ENCODE measurements around the gene CFLAR.
"Not testable (repeated sequence)": the region's sequence is repeated elsewhere in the genome, so short reads cannot be mapped to it uniquely, and the experiment has no call there.

The CFLAR gene

DNA sequence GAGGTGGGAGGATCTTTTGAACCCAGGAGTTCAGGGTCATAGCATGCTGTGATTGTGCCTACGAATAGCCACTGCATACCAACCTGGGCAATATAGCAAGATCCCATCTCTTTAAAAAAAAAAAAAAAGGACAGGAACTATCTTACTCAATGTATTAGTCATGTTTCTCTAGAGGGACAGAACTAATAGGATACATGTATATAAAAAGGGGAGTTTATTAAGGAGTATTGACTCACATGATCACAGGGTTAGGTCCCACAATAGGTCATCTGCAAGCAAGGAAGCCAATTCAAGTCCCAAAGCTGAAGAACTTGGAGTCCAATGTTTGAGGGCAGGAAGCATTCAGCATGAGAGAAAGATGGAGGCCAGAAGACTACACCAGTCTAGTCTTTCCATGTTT is 48.2 kb downstream of the CFLAR start:
- Mint-ChIP-seq H3K4me3 (no peak overlapping the region), H3K27me3 (ENCODE audit: low read depth, poor library complexity) (peaks cover 5% of the 10 kb centered on the region), H3K27ac (no peak overlapping the region), H3K4me1 (no peaks in the 10 kb centered on the region), H3K36me3 (ENCODE audit: low read depth) (no peaks in the 10 kb centered on the region), H3K9me3 (peaks cover 17% of the 10 kb centered on the region)
- no peak for DNase-seq
- TF ChIP-seq, protein P1, sequence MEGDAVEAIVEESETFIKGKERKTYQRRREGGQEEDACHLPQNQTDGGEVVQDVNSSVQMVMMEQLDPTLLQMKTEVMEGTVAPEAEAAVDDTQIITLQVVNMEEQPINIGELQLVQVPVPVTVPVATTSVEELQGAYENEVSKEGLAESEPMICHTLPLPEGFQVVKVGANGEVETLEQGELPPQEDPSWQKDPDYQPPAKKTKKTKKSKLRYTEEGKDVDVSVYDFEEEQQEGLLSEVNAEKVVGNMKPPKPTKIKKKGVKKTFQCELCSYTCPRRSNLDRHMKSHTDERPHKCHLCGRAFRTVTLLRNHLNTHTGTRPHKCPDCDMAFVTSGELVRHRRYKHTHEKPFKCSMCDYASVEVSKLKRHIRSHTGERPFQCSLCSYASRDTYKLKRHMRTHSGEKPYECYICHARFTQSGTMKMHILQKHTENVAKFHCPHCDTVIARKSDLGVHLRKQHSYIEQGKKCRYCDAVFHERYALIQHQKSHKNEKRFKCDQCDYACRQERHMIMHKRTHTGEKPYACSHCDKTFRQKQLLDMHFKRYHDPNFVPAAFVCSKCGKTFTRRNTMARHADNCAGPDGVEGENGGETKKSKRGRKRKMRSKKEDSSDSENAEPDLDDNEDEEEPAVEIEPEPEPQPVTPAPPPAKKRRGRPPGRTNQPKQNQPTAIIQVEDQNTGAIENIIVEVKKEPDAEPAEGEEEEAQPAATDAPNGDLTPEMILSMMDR (IDR thresholded peaks at IDR 0.05): no peak

DNA sequence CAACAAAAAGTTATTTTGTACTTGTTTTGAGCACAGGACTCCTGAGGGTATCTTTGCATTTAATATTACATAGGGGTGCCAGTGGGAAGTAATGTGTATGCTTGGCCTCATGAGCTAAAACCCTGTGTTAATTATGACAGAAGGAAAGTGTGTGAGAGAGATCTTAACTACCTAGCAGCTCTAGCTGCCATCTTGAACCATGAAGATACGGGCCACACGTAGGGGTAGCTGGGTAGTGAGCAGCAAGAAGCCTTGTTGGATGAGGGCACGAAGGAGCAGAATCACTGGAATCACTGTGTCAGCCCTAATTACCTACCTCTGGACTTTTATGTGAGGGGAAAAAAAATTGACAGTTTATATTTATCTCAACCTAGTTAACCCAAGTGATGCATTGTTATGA is 51.6 kb downstream of the CFLAR start:
- no peak overlapping the region for H3K4me3 Mint-ChIP-seq
- TF ChIP-seq, protein P1 (IDR thresholded peaks at IDR 0.05): no peak
- H3K27ac Mint-ChIP-seq: no peak overlapping the region
- peaks cover 5% of the 10 kb centered on the region for H3K27me3 Mint-ChIP-seq (ENCODE audit: low read depth, poor library complexity)
- no peaks in the 10 kb centered on the region for H3K4me1 Mint-ChIP-seq
- DNase-seq: no peak
- no peaks in the 10 kb centered on the region for H3K36me3 Mint-ChIP-seq (ENCODE audit: low read depth)
- H3K9me3 Mint-ChIP-seq: peaks cover 17% of the 10 kb centered on the region

DNA sequence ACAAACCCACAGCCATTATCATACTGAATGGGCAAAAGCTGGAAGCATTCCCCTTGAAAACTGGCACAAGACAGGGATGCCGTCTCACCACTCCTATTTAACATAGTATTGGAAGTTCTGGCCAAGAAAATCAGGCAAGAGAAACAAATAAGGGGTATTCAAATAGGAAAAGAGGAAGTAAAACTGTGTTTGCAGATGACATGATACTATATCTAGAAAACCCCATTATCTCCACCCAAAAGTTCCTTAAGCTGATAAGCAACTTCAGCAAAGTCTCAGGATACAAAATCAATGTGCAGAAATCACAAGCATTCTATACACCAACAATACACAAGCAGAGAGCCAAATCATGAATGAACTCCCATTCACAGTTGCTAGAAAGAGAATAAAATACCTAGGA is 52.5 kb downstream of the CFLAR start:
- H3K9me3 Mint-ChIP-seq: peaks cover 17% of the 10 kb centered on the region
- DNase-seq; H3K4me3 Mint-ChIP-seq; H3K36me3 Mint-ChIP-seq (ENCODE audit: low read depth); H3K4me1 Mint-ChIP-seq; H3K27me3 Mint-ChIP-seq (ENCODE audit: low read depth, poor library complexity); H3K27ac Mint-ChIP-seq: not testable (repeated sequence)

DNA sequence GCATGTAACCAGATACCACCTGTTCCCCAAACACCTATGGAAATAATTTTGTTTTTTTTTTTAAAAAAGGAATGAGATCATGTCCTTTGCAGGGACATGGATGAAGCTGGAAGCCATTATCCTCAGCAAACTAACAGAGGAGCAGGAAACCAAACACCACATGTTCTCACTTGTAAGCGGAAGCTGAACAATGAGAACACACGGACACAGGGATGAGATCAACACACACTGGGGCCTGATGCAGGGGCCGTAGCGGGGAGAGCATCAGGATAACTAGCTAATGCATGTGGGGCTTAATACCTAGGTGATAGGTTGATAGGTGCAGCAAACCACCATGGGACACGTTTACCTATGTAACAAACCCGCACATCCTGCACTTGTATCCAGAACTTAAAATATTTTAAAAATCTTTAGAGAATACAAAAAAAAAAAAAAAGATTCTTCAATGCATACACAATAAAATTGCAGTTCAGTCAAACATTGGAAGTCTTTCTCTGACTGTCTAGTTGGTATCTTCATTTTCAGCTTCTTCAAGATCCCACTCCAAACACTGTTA is 55.4 kb downstream of the CFLAR start:
- Mint-ChIP-seq H3K4me1 (no peaks in the 10 kb centered on the region), H3K27ac (no peak overlapping the region), H3K9me3 (peaks cover 17% of the 10 kb centered on the region), H3K27me3 (ENCODE audit: low read depth, poor library complexity) (peaks cover 11% of the 10 kb centered on the region), H3K4me3 (no peak overlapping the region), H3K36me3 (ENCODE audit: low read depth) (no peaks in the 10 kb centered on the region)
- no peak for DNase-seq
- TF ChIP-seq, protein P1 (IDR thresholded peaks at IDR 0.05): no peak

DNA sequence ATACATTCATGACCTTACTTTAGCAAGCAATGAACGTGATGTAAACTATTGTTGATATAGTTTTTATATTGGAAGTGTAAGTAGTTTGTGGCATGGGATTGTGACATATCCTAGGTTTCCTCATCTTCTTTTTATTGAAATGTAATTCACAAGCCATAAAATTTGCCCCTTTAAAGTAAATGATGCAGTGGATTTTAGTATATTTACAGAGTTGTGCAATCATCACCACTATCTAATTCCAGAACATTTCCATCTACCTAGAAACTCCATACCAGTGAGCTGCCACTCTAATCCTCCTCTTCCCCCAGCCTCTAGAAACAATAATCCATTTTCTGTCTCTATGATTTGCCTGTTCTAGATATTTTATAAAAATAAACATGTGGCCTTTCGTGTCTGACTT is 56.3 kb downstream of the CFLAR start:
- H3K36me3 Mint-ChIP-seq (ENCODE audit: low read depth): no peaks in the 10 kb centered on the region
- no peaks in the 10 kb centered on the region for H3K4me1 Mint-ChIP-seq
- TF ChIP-seq, protein P1 (IDR thresholded peaks at IDR 0.05): no peak
- no peak for DNase-seq
- H3K27me3 Mint-ChIP-seq (ENCODE audit: low read depth, poor library complexity): peaks cover 11% of the 10 kb centered on the region
- peaks cover 14% of the 10 kb centered on the region for H3K9me3 Mint-ChIP-seq
- no peak overlapping the region for H3K4me3 Mint-ChIP-seq
- H3K27ac Mint-ChIP-seq: no peak overlapping the region

DNA sequence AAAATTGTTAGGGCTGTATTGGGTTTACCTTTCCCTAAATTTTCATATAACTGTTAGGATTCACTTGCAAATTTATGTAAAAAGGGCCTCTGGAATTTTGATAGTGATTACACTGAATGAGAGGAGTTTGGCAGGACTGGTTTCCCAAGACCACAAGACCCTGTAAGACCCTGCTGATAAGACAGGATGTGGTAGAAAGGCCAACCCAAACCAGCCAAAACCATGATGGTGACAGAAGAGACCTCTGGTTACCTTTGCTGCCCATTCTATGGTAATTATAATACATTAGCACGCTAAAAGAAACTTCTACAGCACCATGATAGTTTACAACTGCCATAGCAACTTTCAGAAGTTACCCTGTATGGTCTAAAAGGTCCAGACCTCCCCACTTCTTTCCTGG is 58.7 kb downstream of the CFLAR start:
- H3K4me1 Mint-ChIP-seq: no peaks in the 10 kb centered on the region
- no peak for DNase-seq

More for the DNA sequence above, 58.7 kb downstream of the CFLAR start:
- H3K27ac Mint-ChIP-seq: no peak overlapping the region
- no peak overlapping the region for H3K4me3 Mint-ChIP-seq
- H3K36me3 Mint-ChIP-seq (ENCODE audit: low read depth): no peaks in the 10 kb centered on the region
- peaks cover 9% of the 10 kb centered on the region for H3K27me3 Mint-ChIP-seq (ENCODE audit: low read depth, poor library complexity)
- peaks cover 19% of the 10 kb centered on the region for H3K9me3 Mint-ChIP-seq
- TF ChIP-seq, protein P1 (IDR thresholded peaks at IDR 0.05): no peak

All from nephron progenitor cell (in vitro differentiated cells).